K562 (cell line): ENCODE measurements around the gene CGNL1. TPM values are rescaled to one million over a fixed set of nuclear protein-coding genes. Genes with fewer than 3 reads are reported as not detected.

Experiments
- ATAC-seq: fragments of 200-7000 bp; cut with Tn5 transposase; 3 replicates; pipeline ENCODE4 v1.9.1; 2020; ENCODE audit warnings: moderate library complexity
- BruUV-seq: library from RNA; stranded (reverse); fragments of 400-500 nt; replicated peaks from 2 replicates; lab custom pipeline; 2021; lab: Mats Ljungman, UMichigan
- CTCF ChIA-PET: fragments of 300-600 bp; formaldehyde crosslinking; extraction: SDS; loops from one replicate; lab custom pipeline; 2021; ENCODE audit warnings: low intra/inter-chr PET ratio; lab: Yijun Ruan, JAX
- POLR2A ChIA-PET: fragments of 300-600, 350-650 bp; sonication (Branson Sonifier 250); formaldehyde crosslinking; extraction: SDS; loops from one replicate; lab custom pipeline; 2021; ENCODE audit warnings: antibody characterized with exemption, inconsistent platforms; lab: Yijun Ruan, JAX
- DNase-seq, 4 experiments: peaks; one replicate each; pipeline versions ENCODE4 v3.0.0 to v3.0.0-alpha.2; 2011 to 2018; ENCODE audit warnings: low spot score in 3 of 4, mixed read lengths in 3 of 4; ENCODE audit errors: extremely low read depth in 1 of 4
- FAIRE-seq: peaks from 2 replicates; lab custom pipeline; 2011; peaks lifted over from hg19 to GRCh38; lab: Jason Lieb, UNC
- H2AFZ ChIP-seq: 2 replicates; pipeline ENCODE4 v1.6.0; 2011; ENCODE audit warnings: low read depth, low read length, control low read depth, inconsistent platforms
- H3K27ac ChIP-seq: fragments of 200-600 bp; 3 replicates; pipeline ENCODE4 v1.8.0; 2011; ENCODE audit warnings: low read depth, mild to moderate bottlenecking, control low read depth, inconsistent platforms, low read length, moderate library complexity, mixed read lengths; ENCODE audit errors: extremely low read depth
- H3K27me3 ChIP-seq, 2 experiments: fragments of 300-600 bp in 1 of 2; 2 replicates in 1 of 2; 3 replicates in 1 of 2; pipeline versions ENCODE4 v1.6.0 to v1.8.0; 2011; ENCODE audit warnings: inconsistent platforms in 2 of 2, low read length in 2 of 2, mild to moderate bottlenecking in 1 of 2, mixed read lengths in 1 of 2, moderate library complexity in 1 of 2; ENCODE audit not compliant: control insufficient read depth in 2 of 2, insufficient read depth in 2 of 2
- H3K36me3 ChIP-seq: fragments of 300-600 bp; 3 replicates; pipeline ENCODE4 v1.8.0; 2011; ENCODE audit warnings: mild to moderate bottlenecking, low read length, inconsistent platforms; ENCODE audit not compliant: control insufficient read depth, insufficient read depth
- H3K4me1 ChIP-seq, 2 experiments: fragments of 200-600 bp in 1 of 2; replicated peaks in 1 of 2; 2 replicates in 1 of 2; 3 replicates in 1 of 2; pipeline versions ENCODE4 v1.5.1 to v1.8.0; 2011; ENCODE audit warnings: inconsistent platforms in 2 of 2, low read length in 2 of 2, mild to moderate bottlenecking in 1 of 2, mixed read lengths in 1 of 2, moderate library complexity in 1 of 2; ENCODE audit not compliant: control insufficient read depth in 2 of 2, insufficient read depth in 2 of 2
- H3K4me2 ChIP-seq: 2 replicates; pipeline ENCODE4 v1.6.1; 2011; ENCODE audit warnings: low read length, control low read depth, inconsistent platforms, mixed read lengths; ENCODE audit not compliant: insufficient read depth
- H3K4me3 ChIP-seq: fragments of 200-600 bp; sonication (generic), shearing (Covaris generic); 2 replicates; pipeline ENCODE4 v1.5.1; 2016; ENCODE audit warnings: control low read depth, inconsistent platforms
- H3K79me2 ChIP-seq: fragments of 200-600 bp; 3 replicates; pipeline ENCODE4 v1.8.0; 2011; ENCODE audit warnings: low read length, inconsistent platforms; ENCODE audit not compliant: control insufficient read depth, insufficient read depth
- H3K9ac ChIP-seq, 2 experiments: 2 replicates each; pipeline versions ENCODE4 v1.6.0 to v1.6.1; 2011; ENCODE audit warnings: low read depth in 2 of 2, low read length in 2 of 2, control low read depth in 1 of 2, inconsistent platforms in 1 of 2, mild to moderate bottlenecking in 1 of 2, mixed read lengths in 1 of 2; ENCODE audit not compliant: insufficient read depth in 1 of 2
- H3K9me1 ChIP-seq: one replicate; pipeline ENCODE4 v1.6.0; 2011; ENCODE audit warnings: inconsistent platforms, mild to moderate bottlenecking, low read length, moderate library complexity; ENCODE audit not compliant: control insufficient read depth, insufficient read depth
- H3K9me3 ChIP-seq: replicated peaks from 2 replicates; pipeline ENCODE4 v1.5.1; 2011; ENCODE audit warnings: low read depth, low read length, inconsistent platforms; ENCODE audit not compliant: control insufficient read depth, insufficient read depth
- H4K20me1 ChIP-seq: replicated peaks from 2 replicates; pipeline ENCODE4 v1.6.1; 2011; ENCODE audit warnings: low read length, inconsistent platforms, mixed read lengths; ENCODE audit not compliant: control insufficient read depth, insufficient read depth
- ASH1L ChIP-seq: fragments of 450-650 bp; IDR thresholded peaks from 2 replicates; pipeline ENCODE4 v1.6.1; 2018; ENCODE audit warnings: borderline replicate concordance, mild to moderate bottlenecking, low read depth; ENCODE audit not compliant: partially characterized antibody
- HCFC1 ChIP-seq: IDR thresholded peaks from 2 replicates; pipeline ENCODE4 v1.6.1; 2012; ENCODE audit warnings: low read depth, low read length, improper control_type of control experiment
- ILK ChIP-seq: fragments of 450-650 bp; IDR thresholded peaks from 2 replicates; pipeline ENCODE4 v1.6.1; 2016; ENCODE audit warnings: missing genetic modification characterization, low read depth, mild to moderate bottlenecking, missing compliant biosample characterization, moderate library complexity, borderline replicate concordance
- MYBL2 ChIP-seq, 2 experiments: fragments of 450-650 bp in 1 of 2; sonication (generic) in 1 of 2; formaldehyde crosslinking in 1 of 2; IDR thresholded peaks; 2 replicates each; pipeline versions ENCODE4 v1.6.1 to v1.8.1; 2017 to 2022; ENCODE audit warnings: borderline replicate concordance in 1 of 2, inconsistent platforms in 1 of 2, low read depth in 1 of 2, mild to moderate bottlenecking in 1 of 2, missing genetic modification reagents in 1 of 2, moderate library complexity in 1 of 2
- NR3C1 ChIP-seq: sonication (generic); formaldehyde crosslinking; IDR thresholded peaks from 2 replicates; pipeline ENCODE4 v1.8.1; 2022; ENCODE audit warnings: missing genetic modification reagents
- PHB2 ChIP-seq: fragments of 450-650 bp; IDR thresholded peaks from 2 replicates; pipeline ENCODE4 v1.6.1; 2017; ENCODE audit warnings: low read depth
- PTRF ChIP-seq: fragments of 450-650 bp; IDR thresholded peaks from 2 replicates; pipeline ENCODE4 v1.6.1; 2016; ENCODE audit warnings: mild to moderate bottlenecking, missing genetic modification characterization, missing compliant biosample characterization
- PURB ChIP-seq: sonication (generic); formaldehyde crosslinking; IDR thresholded peaks from 2 replicates; pipeline ENCODE4 v1.9.0; 2021; ENCODE audit warnings: low read depth, mild to moderate bottlenecking, missing genetic modification reagents
- RAD51 ChIP-seq: fragments of 450-650 bp; IDR thresholded peaks from 2 replicates; pipeline ENCODE4 v1.7.1; 2016; ENCODE audit warnings: low read depth, mild to moderate bottlenecking, borderline replicate concordance
- SFPQ ChIP-seq: fragments of 200-400 bp; formaldehyde crosslinking; IDR thresholded peaks from 2 replicates; pipeline ENCODE4 v1.6.1; 2017; ENCODE audit warnings: mild to moderate bottlenecking, low read depth, low read length, moderate library complexity
- SMARCE1 ChIP-seq: fragments of 450-650 bp; IDR thresholded peaks from 2 replicates; pipeline ENCODE4 v1.7.1; 2016; ENCODE audit warnings: mild to moderate bottlenecking
- SRSF1 ChIP-seq: fragments of 200-400 bp; formaldehyde crosslinking; IDR thresholded peaks from 2 replicates; pipeline ENCODE4 v1.6.1; 2017; ENCODE audit warnings: mild to moderate bottlenecking, low read depth, low read length, moderate library complexity
- SRSF3 ChIP-seq: fragments of 200-400 bp; formaldehyde crosslinking; IDR thresholded peaks from 2 replicates; pipeline ENCODE4 v1.6.1; 2016; ENCODE audit warnings: mild to moderate bottlenecking, low read length, moderate library complexity; ENCODE audit not compliant: insufficient read depth
- TOE1 ChIP-seq, 2 experiments: fragments of 450-650 bp in 1 of 2; sonication (generic) in 1 of 2; formaldehyde crosslinking in 1 of 2; IDR thresholded peaks; 2 replicates each; pipeline versions ENCODE4 v1.7.1 to v1.8.0; 2016 to 2022; ENCODE audit warnings: borderline replicate concordance in 2 of 2, mild to moderate bottlenecking in 2 of 2, antibody characterized with exemption in 1 of 2, inconsistent platforms in 1 of 2, low read depth in 1 of 2, missing genetic modification reagents in 1 of 2, moderate library complexity in 1 of 2
- WGBS: fragments of 100-300 bp; shearing (Covaris generic); methylation state at CpG from one replicate; pipeline ENCODE4 v1.1.6; 2016; ENCODE audit warnings: low coverage, mixed read lengths; ENCODE audit not compliant: insufficient coverage; ENCODE audit errors: missing lambda C conversion rate; 5-methylcytosine and 5-hydroxymethylcytosine counted together
- in situ Hi-C: fragments of 300-500 bp; cut with MboI; formaldehyde crosslinking; loops from 4 replicates; pipeline ENCODE4 v1.15.0; 2018; ENCODE audit warnings: inconsistent platforms, mixed read lengths
- intact Hi-C: fragments of 100-400 bp; cut with micrococcal nuclease; formaldehyde crosslinking; loops from 2 replicates; pipeline ENCODE4 v1.14.2; 2022
- polyA plus RNA-seq, 8 experiments: library from polyadenylated mRNA; depleted of rRNA in 4 of 8; stranded (reverse) in 5 of 8; unstranded in 3 of 8; fragments of >200 nt; fragmentation: Nextera tagmentation in 2 of 8; fragmentation: Illumina TruSeq in 1 of 8; extraction: Ambion mirVana in 2 of 8; extraction: Trizol in 1 of 8; gene quantifications; 2 replicates each; pipeline versions ENCODE4 v1.2.1 to v1.2.3, GENCODE V29; 2011 to 2014; ENCODE audit warnings: inconsistent platforms in 1 of 8, missing spikeins in 1 of 8
- total RNA-seq, 7 experiments: library from RNA; depleted of rRNA in 6 of 7; stranded (reverse); fragments of >200 nt in 6 of 7; fragmentation: Illumina TruSeq in 2 of 7; extraction: Trizol in 2 of 7; gene quantifications; 2 replicates each; pipeline versions ENCODE4 v1.2.1 to v1.2.3, GENCODE V29; 2011 to 2021; ENCODE audit warnings: low replicate concordance in 1 of 7
- TF ChIP-seq, protein P1 (sequence below): fragments of 250-450 bp; sonication (Bioruptor Pico); IDR thresholded peaks from 2 replicates; pipeline ENCODE4 v1.4.0; 2020; ENCODE audit warnings: mild to moderate bottlenecking, moderate library complexity, borderline replicate concordance

The CGNL1 gene
- total and polyA plus RNA-seq, 9 of the 15 experiments (the other 6 are each of a cell fraction or from before 2014, with no cell fraction given), result 0.01 to 0.07 TPM; not detected in 7

DNA sequence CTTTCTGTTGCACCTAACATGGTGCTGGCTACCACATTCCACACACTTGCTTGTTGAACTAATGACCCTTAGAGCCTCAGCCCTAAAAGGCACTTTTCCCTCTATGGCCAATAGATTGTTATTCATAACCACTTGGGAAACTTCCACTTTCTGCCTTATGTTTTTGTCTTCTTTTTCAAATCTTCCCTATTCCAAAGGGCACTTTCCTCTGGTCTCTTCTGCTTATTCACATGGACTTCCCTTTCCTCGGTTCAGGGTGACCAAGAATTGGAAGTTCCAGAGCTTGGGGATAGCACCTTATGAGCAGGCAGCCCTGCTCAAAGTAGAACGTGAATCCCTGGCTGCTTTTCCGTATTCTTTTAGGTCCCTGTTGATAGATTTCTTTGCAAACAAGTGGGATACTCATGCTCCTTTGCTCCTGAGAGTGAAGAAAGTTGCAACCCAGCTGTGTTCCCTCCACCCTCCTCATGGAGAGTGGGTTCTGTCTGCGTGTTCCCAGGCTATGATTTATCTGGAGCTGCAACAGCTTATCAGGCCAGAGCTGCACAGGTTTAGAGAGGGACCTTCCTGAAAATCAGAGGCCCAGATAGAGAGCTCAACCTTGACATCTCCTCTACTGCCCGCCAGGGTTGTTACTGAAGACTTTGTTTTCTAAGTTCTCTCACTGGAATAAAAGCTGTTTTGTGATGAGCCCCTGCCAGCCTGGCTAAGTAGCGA, 156.6 kb downstream of the CGNL1 start (continued):
- TF ChIP-seq NR3C1 (CRISPR knock-in tag), result no peak
- no peak for TF ChIP-seq RAD51

DNA sequence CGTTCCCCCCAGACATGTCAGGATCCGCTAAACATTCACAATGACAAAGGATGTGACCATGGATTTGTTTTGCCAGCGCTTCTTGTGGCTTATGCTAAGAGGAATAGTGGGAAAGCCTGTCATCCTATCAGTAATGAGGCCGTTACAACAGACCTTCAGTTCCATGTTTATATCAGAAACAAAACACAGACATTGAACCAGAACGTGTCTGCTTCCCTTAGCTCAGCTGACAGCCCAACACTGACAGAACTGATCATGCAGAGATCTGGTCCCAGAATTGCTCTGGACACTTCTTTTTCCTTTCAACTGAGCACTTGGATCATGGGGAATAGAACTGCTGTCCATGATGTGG, 157.1 kb downstream of the CGNL1 start:
- H3K4me3 ChIP-seq, result no peak overlapping the region
- intact Hi-C loops (no loop called here), in situ Hi-C loops (loop anchor here (5.0 to 10.0 kb wide), 2 partner anchors 191 to 1039 kb away; no protein-coding TSS in a partner anchor)
- no peaks in the 10 kb centered on the region for H3K36me3 ChIP-seq
- peaks cover 15 to 30% of the 10 kb centered on the region in 2 experiments; a peak in 4 of 5 replicates for H3K27me3 ChIP-seq
- no peak for ATAC-seq
- H3K4me2 ChIP-seq, result no peak overlapping the region
- 2% methylated on average over 5 of the region's 5 CpGs for WGBS
- BruUV-seq, result no TSS peak
- CTCF ChIA-PET, result no interaction called here
- FAIRE-seq, result no peak
- no peak for DNase-seq
- H3K9me3 ChIP-seq, result no peaks in the 10 kb centered on the region
- H3K79me2 ChIP-seq, result no peaks in the 10 kb centered on the region
- no peaks in the 10 kb centered on the region for H4K20me1 ChIP-seq
- no peak overlapping the region for H3K27ac ChIP-seq
- no peaks in the 10 kb centered on the region for H3K4me1 ChIP-seq
- no peaks in the 10 kb centered on the region for H3K9me1 ChIP-seq
- no peak overlapping the region for H2AFZ ChIP-seq
- H3K9ac ChIP-seq, result no peak overlapping the region
- POLR2A ChIA-PET, result interaction anchor here (1.2 kb wide), 1 partner anchor 12 kb away, joined by 4 read pairs; no protein-coding TSS in a partner anchor
- TF ChIP-seq SFPQ (no peak), MYBL2 (IDR thresholded peaks at IDR 0.05; ENCODE audit: low read depth) (no peak), MYBL2 (CRISPR knock-in tag; IDR thresholded peaks at IDR 0.05; ENCODE audit: borderline replicate concordance) (no peak), HCFC1 (no peak), PURB (no peak), ASH1L (no peak), SMARCE1 (no peak), TOE1 (IDR thresholded peaks at IDR 0.05; ENCODE audit: borderline replicate concordance) (no peak), TOE1 (CRISPR knock-in tag; IDR thresholded peaks at IDR 0.05; ENCODE audit: borderline replicate concordance, low read depth) (no peak), ILK (tag) (no peak), PTRF (tag) (no peak), SRSF3 (no peak), SRSF1 (no peak), PHB2 (no peak)
- TF ChIP-seq, protein P1, sequence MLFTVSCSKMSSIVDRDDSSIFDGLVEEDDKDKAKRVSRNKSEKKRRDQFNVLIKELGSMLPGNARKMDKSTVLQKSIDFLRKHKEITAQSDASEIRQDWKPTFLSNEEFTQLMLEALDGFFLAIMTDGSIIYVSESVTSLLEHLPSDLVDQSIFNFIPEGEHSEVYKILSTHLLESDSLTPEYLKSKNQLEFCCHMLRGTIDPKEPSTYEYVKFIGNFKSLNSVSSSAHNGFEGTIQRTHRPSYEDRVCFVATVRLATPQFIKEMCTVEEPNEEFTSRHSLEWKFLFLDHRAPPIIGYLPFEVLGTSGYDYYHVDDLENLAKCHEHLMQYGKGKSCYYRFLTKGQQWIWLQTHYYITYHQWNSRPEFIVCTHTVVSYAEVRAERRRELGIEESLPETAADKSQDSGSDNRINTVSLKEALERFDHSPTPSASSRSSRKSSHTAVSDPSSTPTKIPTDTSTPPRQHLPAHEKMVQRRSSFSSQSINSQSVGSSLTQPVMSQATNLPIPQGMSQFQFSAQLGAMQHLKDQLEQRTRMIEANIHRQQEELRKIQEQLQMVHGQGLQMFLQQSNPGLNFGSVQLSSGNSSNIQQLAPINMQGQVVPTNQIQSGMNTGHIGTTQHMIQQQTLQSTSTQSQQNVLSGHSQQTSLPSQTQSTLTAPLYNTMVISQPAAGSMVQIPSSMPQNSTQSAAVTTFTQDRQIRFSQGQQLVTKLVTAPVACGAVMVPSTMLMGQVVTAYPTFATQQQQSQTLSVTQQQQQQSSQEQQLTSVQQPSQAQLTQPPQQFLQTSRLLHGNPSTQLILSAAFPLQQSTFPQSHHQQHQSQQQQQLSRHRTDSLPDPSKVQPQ (CRISPR knock-in tag), result no peak
